Progenitor cell of endocrine pancreas (in vitro differentiated cells): ENCODE results near the gene SH3PXD2B. TPM values are rescaled to one million over a fixed set of nuclear protein-coding genes. Genes with fewer than 3 reads are reported as not detected.

Experiments
- DNase-seq: peaks from one replicate; pipeline ENCODE4 v3.0.0; 2021; ENCODE audit warnings: low spot score; ENCODE audit not compliant: unreplicated experiment
- H3K27ac Mint-ChIP-seq: 2 replicates; pipeline ENCODE4 v1.8.0; 2021; ENCODE audit warnings: mild to moderate bottlenecking, moderate library complexity, mixed read lengths
- H3K27me3 Mint-ChIP-seq: 2 replicates; pipeline ENCODE4 v1.8.0; 2021; ENCODE audit warnings: mixed read lengths
- H3K36me3 Mint-ChIP-seq: 2 replicates; pipeline ENCODE4 v1.8.0; 2022; ENCODE audit warnings: mixed read lengths; ENCODE audit not compliant: insufficient read depth
- H3K4me1 Mint-ChIP-seq: 2 replicates; pipeline ENCODE4 v1.8.0; 2021; ENCODE audit warnings: low read depth, mixed read lengths
- H3K4me3 Mint-ChIP-seq: 2 replicates; pipeline ENCODE4 v1.8.0; 2021; ENCODE audit warnings: low read depth, mild to moderate bottlenecking, moderate library complexity, mixed read lengths
- H3K9me3 Mint-ChIP-seq: 2 replicates; pipeline ENCODE4 v1.8.0; 2021; ENCODE audit warnings: low read depth, mixed read lengths
- CTCF ChIP-seq: fragments of 200-600 bp; sonication (generic); IDR thresholded peaks from one replicate; pipeline ENCODE4 v1.5.0; 2021; ENCODE audit warnings: antibody characterized with exemption, mild to moderate bottlenecking; ENCODE audit not compliant: unreplicated experiment
- total RNA-seq: library from RNA; stranded (reverse); gene quantifications from 2 replicates; pipeline ENCODE4 v1.2.1, GENCODE V29; 2021

Gene SH3PXD2B
- total RNA-seq, 1 donor from 2014 or later = 79.8 TPM

GRCh38 chr5:172319708-172320441 is 134.4 kb downstream of the SH3PXD2B start:
- H3K4me3 Mint-ChIP-seq = no peak overlapping the region
- peaks cover 16% of the 10 kb centered on the region for H3K4me1 Mint-ChIP-seq
- H3K9me3 Mint-ChIP-seq = no peaks in the 10 kb centered on the region
- TF ChIP-seq CTCF = no peak
- DNase-seq = no peak
- no peak overlapping the region for H3K27ac Mint-ChIP-seq
- no peaks in the 10 kb centered on the region for H3K27me3 Mint-ChIP-seq
- H3K36me3 Mint-ChIP-seq = no peaks in the 10 kb centered on the region

GRCh38 chr5:172315587-172316493 is 138.5 kb downstream of the SH3PXD2B start:
- Mint-ChIP-seq H3K4me3 (no peak overlapping the region), H3K27ac (no peak overlapping the region)

GRCh38 chr5:172313915-172314314 is 140.4 kb downstream of the SH3PXD2B start:
- DNase-seq = no peak
- Mint-ChIP-seq H3K27me3 (no peaks in the 10 kb centered on the region), H3K4me3 (no peak overlapping the region), H3K36me3 (no peaks in the 10 kb centered on the region), H3K27ac (no peak overlapping the region), H3K4me1 (peaks cover 6% of the 10 kb centered on the region), H3K9me3 (no peaks in the 10 kb centered on the region)
- TF ChIP-seq CTCF = no peak

More at GRCh38 chr5:172315587-172316493, 138.5 kb downstream of the SH3PXD2B start:
- Mint-ChIP-seq H3K4me1 (peaks cover 6% of the 10 kb centered on the region), H3K27me3 (no peaks in the 10 kb centered on the region), H3K36me3 (no peaks in the 10 kb centered on the region), H3K9me3 (no peaks in the 10 kb centered on the region)
- TF ChIP-seq CTCF = no peak
- DNase-seq = no peak

GRCh38 chr5:172312286-172312685 is 142.0 kb downstream of the SH3PXD2B start:
- Mint-ChIP-seq H3K9me3 (no peaks in the 10 kb centered on the region), H3K27me3 (no peaks in the 10 kb centered on the region), H3K27ac (no peak overlapping the region), H3K4me1 (peaks cover 6% of the 10 kb centered on the region), H3K36me3 (no peaks in the 10 kb centered on the region), H3K4me3 (no peak overlapping the region)
- TF ChIP-seq CTCF = no peak
- DNase-seq = no peak

- no peaks in the 10 kb centered on the region for H3K9me3 Mint-ChIP-seq
- no peak for TF ChIP-seq CTCF
- H3K27me3 Mint-ChIP-seq = no peaks in the 10 kb centered on the region
These were observed 142.7 kb downstream of the SH3PXD2B start for GRCh38 chr5:172311605-172312004.

More at GRCh38 chr5:172311605-172312004, 142.7 kb downstream of the SH3PXD2B start:
- Mint-ChIP-seq H3K36me3 (no peaks in the 10 kb centered on the region), H3K4me3 (no peak overlapping the region), H3K27ac (no peak overlapping the region), H3K4me1 (peaks cover 6% of the 10 kb centered on the region)
- DNase-seq = no peak
